B cell (primary cell): ENCODE results near the gene P2RX2. TPM values are rescaled to one million over a fixed set of nuclear protein-coding genes. Genes with fewer than 3 reads are reported as not detected.

Experiments
- ATAC-seq: fragments of 200-7000 bp; cut with Tn5 transposase; one replicate; pipeline ENCODE4 v1.10.0; 2021; ENCODE audit warnings: low read depth, mild to moderate bottlenecking, moderate number of reproducible peaks, moderate library complexity
- CTCF ChIA-PET: fragments of 350-600 bp; sonication (Branson Sonifier 250); formaldehyde crosslinking; loops from one replicate; lab custom pipeline; 2021; ENCODE audit warnings: antibody characterized with exemption, inconsistent platforms; lab: Charles Lee
- POLR2A ChIA-PET: fragments of 350-600 bp; sonication (Branson Sonifier 250); formaldehyde crosslinking; loops from one replicate; lab custom pipeline; 2021; ENCODE audit warnings: antibody characterized with exemption; lab: Charles Lee
- DNase-seq: peaks from one replicate; pipeline ENCODE4 v3.0.0; 2013
- H2AFZ ChIP-seq: 2 replicates; pipeline ENCODE4 v1.6.1; 2012; ENCODE audit warnings: mild to moderate bottlenecking, low read depth, low read length; ENCODE audit not compliant: insufficient read depth, poor library complexity, severe bottlenecking
- H3K27ac ChIP-seq, 2 donors: 1 replicate in 1 of 2; 2 replicates in 1 of 2; pipeline ENCODE4 v1.5.1; 2012 to 2013; ENCODE audit warnings: low read length in 2 of 2, mild to moderate bottlenecking in 2 of 2, moderate library complexity in 1 of 2
- H3K27me3 ChIP-seq, 4 experiments: fragments of 200-600 bp in 1 of 4; sonication (generic) in 1 of 4; replicated peaks in 1 of 4; 1 replicate in 2 of 4; 2 replicates in 2 of 4; pipeline versions ENCODE4 v1.6.1 to v1.7.0; 2013 to 2016; ENCODE audit warnings: low read length in 3 of 4, mild to moderate bottlenecking in 2 of 4, mixed read lengths in 1 of 4, moderate library complexity in 1 of 4; ENCODE audit not compliant: insufficient read depth in 4 of 4, control insufficient read depth in 3 of 4; ENCODE audit errors: control extremely low read depth in 1 of 4
- H3K36me3 ChIP-seq, 2 experiments: replicated peaks in 1 of 2; 1 replicate in 1 of 2; 2 replicates in 1 of 2; pipeline versions ENCODE4 v1.6.1 to v1.7.1; 2013; ENCODE audit warnings: low read length in 1 of 2; ENCODE audit not compliant: insufficient read depth in 2 of 2, control insufficient read depth in 1 of 2; ENCODE audit errors: control extremely low read depth in 1 of 2, extremely low read depth in 1 of 2
- H3K4me1 ChIP-seq, 2 donors: fragments of 200-600 bp in 1 of 2; sonication (generic) in 1 of 2; 1 replicate in 1 of 2; 2 replicates in 1 of 2; pipeline versions ENCODE4 v1.5.1 to v1.6.1; 2013 to 2017; ENCODE audit warnings: low read length in 2 of 2; ENCODE audit not compliant: control insufficient read depth in 2 of 2, insufficient read depth in 2 of 2
- H3K4me2 ChIP-seq: replicated peaks from 2 replicates; pipeline ENCODE3; 2012; ENCODE audit warnings: mild to moderate bottlenecking, low read depth, low read length; ENCODE audit not compliant: poor library complexity, severe bottlenecking
- H3K4me3 ChIP-seq, 5 experiments: fragments of 200-600 bp in 1 of 5; sonication (generic) in 1 of 5; 1 replicate in 3 of 5; 2 replicates in 2 of 5; pipeline versions ENCODE4 v1.5.1 to v1.7.0; 2011 to 2016; ENCODE audit warnings: low read length in 4 of 5, mild to moderate bottlenecking in 4 of 5, low read depth in 2 of 5, control low read depth in 1 of 5, moderate library complexity in 1 of 5; ENCODE audit not compliant: insufficient read depth in 1 of 5; ENCODE audit errors: control extremely low read depth in 1 of 5, extremely low read depth in 1 of 5
- H3K79me2 ChIP-seq: fragments of 200-600 bp; sonication (generic); one replicate; pipeline ENCODE4 v1.6.0; 2016; ENCODE audit warnings: low read length; ENCODE audit not compliant: control insufficient read depth, insufficient read depth
- H3K9ac ChIP-seq: fragments of 200-600 bp; sonication (generic); 2 replicates; pipeline ENCODE4 v1.6.1; 2017; ENCODE audit warnings: mild to moderate bottlenecking, low read length, moderate library complexity
- H3K9me3 ChIP-seq, 3 donors: one replicate each; pipeline versions ENCODE4 v1.6.1 to v1.7.1; 2013; ENCODE audit warnings: low read length in 2 of 3; ENCODE audit not compliant: control insufficient read depth in 2 of 3, insufficient read depth in 1 of 3; ENCODE audit errors: control extremely low read depth in 1 of 3
- H4K20me1 ChIP-seq: 2 replicates; pipeline ENCODE4 v1.6.0; 2012; ENCODE audit warnings: mild to moderate bottlenecking, low read length; ENCODE audit not compliant: insufficient read depth, control insufficient read depth, poor library complexity, severe bottlenecking
- H3K27ac Mint-ChIP-seq: one replicate; pipeline ENCODE4 v1.8.0; 2021; ENCODE audit warnings: mixed read lengths
- H3K27me3 Mint-ChIP-seq: one replicate; pipeline ENCODE4 v1.8.0; 2021; ENCODE audit warnings: mixed read lengths
- H3K4me1 Mint-ChIP-seq: one replicate; pipeline ENCODE4 v1.8.0; 2021; ENCODE audit warnings: mixed read lengths
- H3K4me3 Mint-ChIP-seq: one replicate; pipeline ENCODE4 v1.8.0; 2021; ENCODE audit warnings: mixed read lengths
- H3K9me3 Mint-ChIP-seq: one replicate; pipeline ENCODE4 v1.8.0; 2022; ENCODE audit warnings: mixed read lengths; ENCODE audit not compliant: insufficient read depth
- CTCF ChIP-seq: fragments of 200-600 bp; IDR thresholded peaks from one replicate; pipeline ENCODE4 v1.8.0; 2022; ENCODE audit warnings: antibody characterized with exemption, mild to moderate bottlenecking
- EZH2 ChIP-seq: IDR thresholded peaks from 2 replicates; pipeline ENCODE4 v1.6.1; 2012; ENCODE audit warnings: borderline replicate concordance, low read depth, mild to moderate bottlenecking, moderate library complexity, low read length; ENCODE audit not compliant: insufficient read depth, poor library complexity, severe bottlenecking
- WGBS: methylation state at CpG from one replicate; pipeline ENCODE4 v1.1.5; 2013; ENCODE audit warnings: missing lambda C conversion rate; ENCODE audit not compliant: insufficient coverage; 5-methylcytosine and 5-hydroxymethylcytosine counted together
- intact Hi-C: fragments of 100-400 bp; cut with micrococcal nuclease; formaldehyde crosslinking; loops from one replicate; pipeline ENCODE4 v1.10.0; 2022
- polyA plus RNA-seq: library from polyadenylated mRNA; depleted of rRNA; stranded (reverse); fragments of >200 nt; gene quantifications from 2 replicates; pipeline ENCODE4 v1.2.3, GENCODE V29; 2012
- total RNA-seq, 2 donors: library from RNA; stranded (reverse); fragments of 120-200 nt in 1 of 2; gene quantifications; 1 replicate in 1 of 2; 2 replicates in 1 of 2; pipeline versions ENCODE4 v1.2.3 to v1.2.4, GENCODE V29; 2013 to 2022

Gene P2RX2
- total and polyA plus RNA-seq, 2 donors (not counting 1 experiment from before 2014, with no cell fraction given), result not detected

DNA sequence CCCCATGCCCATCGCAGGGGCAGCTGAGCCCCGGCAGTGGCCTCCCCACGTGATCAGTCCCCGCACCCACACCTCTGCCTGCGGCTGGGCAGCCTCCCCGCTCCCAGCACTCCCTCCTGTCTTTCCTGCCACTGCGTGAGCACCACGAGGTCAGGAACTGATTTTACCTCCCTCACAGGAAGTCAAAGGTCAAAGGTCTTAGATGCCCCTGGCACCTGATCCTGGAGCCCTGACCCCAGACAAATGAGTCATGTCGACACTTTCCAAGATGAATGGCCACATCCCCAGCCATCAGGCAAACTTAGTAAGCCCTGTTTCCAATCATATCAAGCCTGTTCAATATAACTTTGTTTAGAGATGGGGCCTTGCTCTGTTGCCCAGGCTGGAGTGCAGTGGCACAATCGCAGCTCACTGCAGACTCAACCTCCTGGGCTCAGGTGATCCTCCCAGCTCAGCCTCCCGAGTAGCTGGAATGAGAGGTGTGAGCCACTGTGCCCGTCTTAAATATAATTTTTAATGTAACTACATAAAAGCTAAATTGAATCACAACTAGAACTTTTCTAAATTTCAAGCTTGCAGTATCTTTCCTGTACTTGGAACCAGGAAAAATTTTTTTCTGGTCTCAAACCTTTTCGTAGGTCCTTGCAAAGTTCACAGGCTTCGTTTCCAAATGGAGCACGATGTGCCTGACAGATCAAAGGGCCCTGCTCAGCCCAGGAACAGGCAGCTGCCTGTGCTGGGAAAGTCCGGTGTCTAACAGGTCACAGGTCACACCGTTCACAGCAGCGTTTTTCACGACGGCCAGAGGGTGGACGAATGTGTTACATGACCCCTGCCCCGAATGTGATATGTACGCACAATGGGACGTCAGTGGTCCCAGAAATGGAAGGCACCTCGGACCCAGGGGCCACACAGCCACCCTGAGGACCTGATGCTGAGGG is 10.1 kb upstream of the P2RX2 start:
- intact Hi-C loops, result no loop called here
- Histone ChIP-seq H4K20me1 (no peaks in the 10 kb centered on the region), H3K27ac (no peak overlapping the region), H3K4me2 (no peak overlapping the region), H3K4me1 (peaks cover 10 to 14% of the 10 kb centered on the region in 2 donors), H3K27me3 (peaks cover 0 to 52% (median 27%) of the 10 kb centered on the region in 4 experiments), H3K79me2 (no peaks in the 10 kb centered on the region), H3K4me3 (no peak overlapping the region), H3K9me3 (peaks cover 0 to 17% (median 0%) of the 10 kb centered on the region in 3 donors), H3K9ac (no peak overlapping the region), H3K36me3 (no peaks in the 10 kb centered on the region), H2AFZ (no peak overlapping the region)
- H3K4me1 Mint-ChIP-seq, result peaks cover 5% of the 10 kb centered on the region
- H3K27me3 Mint-ChIP-seq, result peaks cover 42% of the 10 kb centered on the region
- WGBS, result 50% methylated on average over 22 of the region's 25 CpGs
- POLR2A ChIA-PET, result no interaction called here
- H3K9me3 Mint-ChIP-seq, result no peaks in the 10 kb centered on the region
- CTCF ChIA-PET, result interaction anchor here (1.7 kb wide), 1 partner anchor 455 kb away, joined by 4 read pairs; no protein-coding TSS in a partner anchor
- ATAC-seq, result no peak
- TF ChIP-seq CTCF (no peak), EZH2 (no peak)
- DNase-seq, result no peak
- H3K4me3 Mint-ChIP-seq, result no peak overlapping the region
- H3K27ac Mint-ChIP-seq, result no peak overlapping the region
